K562 (cell line): ENCODE data around the gene TUBGCP6. TPM values are rescaled to one million over a fixed set of nuclear protein-coding genes. Genes with fewer than 3 reads are reported as not detected.
A peak's percentile ranks its signal among the peaks of the same experiment; 100 is the strongest.

Source experiments
- ATAC-seq: fragments of 200-7000 bp; cut with Tn5 transposase; 3 replicates; pipeline ENCODE4 v1.9.1; 2020; ENCODE audit warnings: moderate library complexity
- BruUV-seq: library from RNA; stranded (reverse); fragments of 400-500 nt; replicated peaks from 2 replicates; lab custom pipeline; 2021; lab: Mats Ljungman, UMichigan
- CTCF ChIA-PET: fragments of 300-600 bp; formaldehyde crosslinking; extraction: SDS; loops from one replicate; lab custom pipeline; 2021; ENCODE audit warnings: low intra/inter-chr PET ratio; lab: Yijun Ruan, JAX
- POLR2A ChIA-PET: fragments of 300-600, 350-650 bp; sonication (Branson Sonifier 250); formaldehyde crosslinking; extraction: SDS; loops from one replicate; lab custom pipeline; 2021; ENCODE audit warnings: antibody characterized with exemption, inconsistent platforms; lab: Yijun Ruan, JAX
- DNase-seq, 4 experiments: peaks; one replicate each; pipeline versions ENCODE4 v3.0.0 to v3.0.0-alpha.2; 2011 to 2018; ENCODE audit warnings: low spot score in 3 of 4, mixed read lengths in 3 of 4; ENCODE audit errors: extremely low read depth in 1 of 4
- FAIRE-seq: peaks from 2 replicates; lab custom pipeline; 2011; peaks lifted over from hg19 to GRCh38; lab: Jason Lieb, UNC
- H2AFZ ChIP-seq: 2 replicates; pipeline ENCODE4 v1.6.0; 2011; ENCODE audit warnings: low read depth, low read length, control low read depth, inconsistent platforms
- H3K27ac ChIP-seq: fragments of 200-600 bp; 3 replicates; pipeline ENCODE4 v1.8.0; 2011; ENCODE audit warnings: low read depth, mild to moderate bottlenecking, control low read depth, inconsistent platforms, low read length, moderate library complexity, mixed read lengths; ENCODE audit errors: extremely low read depth
- H3K27me3 ChIP-seq, 2 experiments: fragments of 300-600 bp in 1 of 2; 2 replicates in 1 of 2; 3 replicates in 1 of 2; pipeline versions ENCODE4 v1.6.0 to v1.8.0; 2011; ENCODE audit warnings: inconsistent platforms in 2 of 2, low read length in 2 of 2, mild to moderate bottlenecking in 1 of 2, mixed read lengths in 1 of 2, moderate library complexity in 1 of 2; ENCODE audit not compliant: control insufficient read depth in 2 of 2, insufficient read depth in 2 of 2
- H3K36me3 ChIP-seq: fragments of 300-600 bp; 3 replicates; pipeline ENCODE4 v1.8.0; 2011; ENCODE audit warnings: mild to moderate bottlenecking, low read length, inconsistent platforms; ENCODE audit not compliant: control insufficient read depth, insufficient read depth
- H3K4me1 ChIP-seq, 2 experiments: fragments of 200-600 bp in 1 of 2; replicated peaks in 1 of 2; 2 replicates in 1 of 2; 3 replicates in 1 of 2; pipeline versions ENCODE4 v1.5.1 to v1.8.0; 2011; ENCODE audit warnings: inconsistent platforms in 2 of 2, low read length in 2 of 2, mild to moderate bottlenecking in 1 of 2, mixed read lengths in 1 of 2, moderate library complexity in 1 of 2; ENCODE audit not compliant: control insufficient read depth in 2 of 2, insufficient read depth in 2 of 2
- H3K4me2 ChIP-seq: 2 replicates; pipeline ENCODE4 v1.6.1; 2011; ENCODE audit warnings: low read length, control low read depth, inconsistent platforms, mixed read lengths; ENCODE audit not compliant: insufficient read depth
- H3K4me3 ChIP-seq: fragments of 200-600 bp; sonication (generic), shearing (Covaris generic); 2 replicates; pipeline ENCODE4 v1.5.1; 2016; ENCODE audit warnings: control low read depth, inconsistent platforms
- H3K79me2 ChIP-seq: fragments of 200-600 bp; 3 replicates; pipeline ENCODE4 v1.8.0; 2011; ENCODE audit warnings: low read length, inconsistent platforms; ENCODE audit not compliant: control insufficient read depth, insufficient read depth
- H3K9ac ChIP-seq, 2 experiments: 2 replicates each; pipeline versions ENCODE4 v1.6.0 to v1.6.1; 2011; ENCODE audit warnings: low read depth in 2 of 2, low read length in 2 of 2, control low read depth in 1 of 2, inconsistent platforms in 1 of 2, mild to moderate bottlenecking in 1 of 2, mixed read lengths in 1 of 2; ENCODE audit not compliant: insufficient read depth in 1 of 2
- H3K9me1 ChIP-seq: one replicate; pipeline ENCODE4 v1.6.0; 2011; ENCODE audit warnings: inconsistent platforms, mild to moderate bottlenecking, low read length, moderate library complexity; ENCODE audit not compliant: control insufficient read depth, insufficient read depth
- H3K9me3 ChIP-seq: replicated peaks from 2 replicates; pipeline ENCODE4 v1.5.1; 2011; ENCODE audit warnings: low read depth, low read length, inconsistent platforms; ENCODE audit not compliant: control insufficient read depth, insufficient read depth
- H4K20me1 ChIP-seq: replicated peaks from 2 replicates; pipeline ENCODE4 v1.6.1; 2011; ENCODE audit warnings: low read length, inconsistent platforms, mixed read lengths; ENCODE audit not compliant: control insufficient read depth, insufficient read depth
- CCNT2 ChIP-seq: IDR thresholded peaks from 2 replicates; pipeline ENCODE4 v1.6.1; 2011; ENCODE audit warnings: borderline replicate concordance, low read depth, mild to moderate bottlenecking, moderate library complexity, mixed read lengths, low read length; ENCODE audit not compliant: insufficient read length; ENCODE audit errors: extremely low read depth
- ERF ChIP-seq: fragments of 450-650 bp; formaldehyde crosslinking; IDR thresholded peaks from 2 replicates; pipeline ENCODE4 v1.4.0; 2020; ENCODE audit warnings: mild to moderate bottlenecking, mixed read lengths
- GTF2F1 ChIP-seq: IDR thresholded peaks from 2 replicates; pipeline ENCODE4 v1.6.1; 2011; ENCODE audit warnings: low read depth, low read length, improper control_type of control experiment
- OTX1 ChIP-seq: fragments of 450-650 bp; formaldehyde crosslinking; IDR thresholded peaks from 2 replicates; pipeline ENCODE4 v1.4.0; 2022; ENCODE audit warnings: mild to moderate bottlenecking
- POLR2A ChIP-seq: fragments of 450-650 bp; conservative IDR thresholded peaks from 2 replicates; pipeline ENCODE4 v1.6.1; 2016
- POLR2G ChIP-seq: fragments of 200-400 bp; formaldehyde crosslinking; IDR thresholded peaks from 2 replicates; pipeline ENCODE4 v1.6.1; 2017; ENCODE audit warnings: low read depth, mild to moderate bottlenecking, antibody characterized with exemption, low read length, moderate library complexity
- POLR2H ChIP-seq: IDR thresholded peaks from 2 replicates; pipeline ENCODE4 v1.6.1; 2016; ENCODE audit warnings: missing genetic modification characterization, low read depth, mild to moderate bottlenecking, control low read depth, missing compliant biosample characterization, moderate library complexity
- RBM22 ChIP-seq: fragments of 200-400 bp; formaldehyde crosslinking; IDR thresholded peaks from 2 replicates; pipeline ENCODE4 v1.6.1; 2018; ENCODE audit warnings: low read length, low read depth; ENCODE audit not compliant: poor library complexity, severe bottlenecking
- SIN3A ChIP-seq, 2 experiments: fragments of 150-350 bp in 1 of 2; IDR thresholded peaks; 2 replicates each; pipeline ENCODE4 v1.6.1; 2011 to 2016; ENCODE audit warnings: borderline replicate concordance in 2 of 2, low read depth in 2 of 2, low read length in 2 of 2, mild to moderate bottlenecking in 2 of 2, moderate library complexity in 2 of 2; ENCODE audit not compliant: control insufficient read depth in 1 of 2
- SIX5 ChIP-seq, 2 experiments: IDR thresholded peaks; 2 replicates each; pipeline ENCODE4 v1.6.1; 2011; ENCODE audit warnings: low read length in 2 of 2, borderline replicate concordance in 1 of 2, low read depth in 1 of 2, mild to moderate bottlenecking in 1 of 2, moderate library complexity in 1 of 2; ENCODE audit not compliant: insufficient read depth in 1 of 2
- SMARCB1 ChIP-seq: IDR thresholded peaks from 2 replicates; pipeline ENCODE4 v1.6.1; 2011; ENCODE audit warnings: improper control_type of control experiment, low read depth; ENCODE audit not compliant: insufficient read length
- SUPT5H ChIP-seq: fragments of 450-650 bp; IDR thresholded peaks from 2 replicates; pipeline ENCODE4 v1.6.1; 2016
- WHSC1 ChIP-seq: IDR thresholded peaks from one replicate; pipeline ENCODE4 v1.6.1; 2012; ENCODE audit warnings: low read length, control low read depth, inconsistent platforms
- YY1 ChIP-seq, 3 experiments: IDR thresholded peaks; 2 replicates each; pipeline ENCODE4 v1.6.1; 2011; ENCODE audit warnings: low read length in 2 of 3, mild to moderate bottlenecking in 2 of 3, moderate library complexity in 2 of 3, borderline replicate concordance in 1 of 3, control low read depth in 1 of 3, low read depth in 1 of 3; ENCODE audit not compliant: insufficient read depth in 3 of 3, insufficient replicate concordance in 2 of 3, control insufficient read depth in 1 of 3, insufficient read length in 1 of 3; ENCODE audit errors: extremely low read depth in 1 of 3
- ZKSCAN8 ChIP-seq: fragments of 200-800 bp; sonication (Bioruptor generic); IDR thresholded peaks from 2 replicates; pipeline ENCODE4 v1.6.1; 2016; ENCODE audit warnings: missing genetic modification characterization, missing compliant biosample characterization
- ZNF507 ChIP-seq: conservative IDR thresholded peaks from 2 replicates; pipeline ENCODE4 v1.6.1; 2017; ENCODE audit warnings: missing genetic modification characterization, missing compliant biosample characterization
- ZNF79 ChIP-seq: fragments of 250-450 bp; sonication (Bioruptor Pico); IDR thresholded peaks from 2 replicates; pipeline ENCODE4 v1.4.0; 2020; ENCODE audit warnings: low read depth, mild to moderate bottlenecking, moderate library complexity
- WGBS: fragments of 100-300 bp; shearing (Covaris generic); methylation state at CpG from one replicate; pipeline ENCODE4 v1.1.6; 2016; ENCODE audit warnings: low coverage, mixed read lengths; ENCODE audit not compliant: insufficient coverage; ENCODE audit errors: missing lambda C conversion rate; 5-methylcytosine and 5-hydroxymethylcytosine counted together
- in situ Hi-C: fragments of 300-500 bp; cut with MboI; formaldehyde crosslinking; loops from 4 replicates; pipeline ENCODE4 v1.15.0; 2018; ENCODE audit warnings: inconsistent platforms, mixed read lengths
- intact Hi-C: fragments of 100-400 bp; cut with micrococcal nuclease; formaldehyde crosslinking; loops from 2 replicates; pipeline ENCODE4 v1.14.2; 2022
- polyA plus RNA-seq, 8 experiments: library from polyadenylated mRNA; depleted of rRNA in 4 of 8; stranded (reverse) in 5 of 8; unstranded in 3 of 8; fragments of >200 nt; fragmentation: Nextera tagmentation in 2 of 8; fragmentation: Illumina TruSeq in 1 of 8; extraction: Ambion mirVana in 2 of 8; extraction: Trizol in 1 of 8; gene quantifications; 2 replicates each; pipeline versions ENCODE4 v1.2.1 to v1.2.3, GENCODE V29; 2011 to 2014; ENCODE audit warnings: inconsistent platforms in 1 of 8, missing spikeins in 1 of 8
- total RNA-seq, 7 experiments: library from RNA; depleted of rRNA in 6 of 7; stranded (reverse); fragments of >200 nt in 6 of 7; fragmentation: Illumina TruSeq in 2 of 7; extraction: Trizol in 2 of 7; gene quantifications; 2 replicates each; pipeline versions ENCODE4 v1.2.1 to v1.2.3, GENCODE V29; 2011 to 2021; ENCODE audit warnings: low replicate concordance in 1 of 7
- TF ChIP-seq, protein P1 (sequence below): fragments of 250-450 bp; sonication (Bioruptor Pico); IDR thresholded peaks from 2 replicates; pipeline ENCODE4 v1.5.0; 2021

The TUBGCP6 gene
- total and polyA plus RNA-seq, 9 of the 15 experiments (the other 6 are each of a cell fraction or from before 2014, with no cell fraction given): 0.76 to 33.0 (median 10.1) TPM

DNA sequence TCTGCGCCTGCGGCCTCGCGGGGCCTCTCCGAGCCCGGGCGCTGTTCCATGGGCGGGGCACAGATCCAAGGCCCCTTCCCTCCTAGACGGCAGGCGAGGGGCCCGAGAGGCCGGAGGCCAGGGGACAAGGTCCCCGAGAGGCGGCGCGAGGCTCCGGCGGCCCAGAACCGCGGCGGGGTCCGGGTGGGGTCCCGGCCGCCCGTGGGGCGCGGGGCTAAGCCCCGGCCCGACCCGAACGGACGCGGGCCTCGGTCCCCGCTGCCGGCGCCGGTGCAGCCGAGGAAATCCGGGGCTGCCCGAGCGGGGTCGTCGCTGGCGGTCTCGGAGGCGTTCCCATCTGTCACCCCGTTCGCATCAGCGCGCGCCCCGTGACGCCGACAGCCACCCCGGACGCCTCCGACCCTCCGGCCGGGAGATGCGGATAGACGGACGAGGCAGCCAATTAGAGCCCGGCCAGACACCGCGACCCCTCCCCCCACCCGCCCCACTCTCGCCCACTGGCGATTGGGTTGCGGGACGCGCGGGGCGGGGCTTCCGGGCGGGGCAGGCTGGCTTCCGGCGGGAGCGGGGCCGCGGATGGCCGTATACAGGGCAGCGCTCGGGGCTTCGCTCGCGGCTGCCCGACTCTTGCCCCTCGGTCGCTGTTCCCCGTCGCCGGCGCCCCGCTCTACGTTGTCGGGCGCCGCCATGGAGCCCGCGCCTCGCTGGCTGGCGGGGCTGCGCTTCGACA lies 44.2 kb downstream of the TUBGCP6 start, which contains the start of gene SELENOO (continued):
- peak in 2 of 3 experiments; percentile 65 to 67 for TF ChIP-seq YY1 (IDR thresholded peaks at IDR 0.05; ENCODE audit: borderline replicate concordance in 1 of 3, control insufficient read depth in 1 of 3, extremely low read depth in 1 of 3, insufficient read depth in 3 of 3, insufficient read length in 1 of 3, insufficient replicate concordance in 2 of 3, low read depth in 1 of 3, low read length in 2 of 3)
- TF ChIP-seq SIX5 (IDR thresholded peaks at IDR 0.05; ENCODE audit: borderline replicate concordance in 1 of 2, insufficient read depth in 1 of 2, low read depth in 1 of 2, low read length in 2 of 2): peak in 1 of 2 experiments; percentile 43; a peak in 1 of 4 replicates

DNA sequence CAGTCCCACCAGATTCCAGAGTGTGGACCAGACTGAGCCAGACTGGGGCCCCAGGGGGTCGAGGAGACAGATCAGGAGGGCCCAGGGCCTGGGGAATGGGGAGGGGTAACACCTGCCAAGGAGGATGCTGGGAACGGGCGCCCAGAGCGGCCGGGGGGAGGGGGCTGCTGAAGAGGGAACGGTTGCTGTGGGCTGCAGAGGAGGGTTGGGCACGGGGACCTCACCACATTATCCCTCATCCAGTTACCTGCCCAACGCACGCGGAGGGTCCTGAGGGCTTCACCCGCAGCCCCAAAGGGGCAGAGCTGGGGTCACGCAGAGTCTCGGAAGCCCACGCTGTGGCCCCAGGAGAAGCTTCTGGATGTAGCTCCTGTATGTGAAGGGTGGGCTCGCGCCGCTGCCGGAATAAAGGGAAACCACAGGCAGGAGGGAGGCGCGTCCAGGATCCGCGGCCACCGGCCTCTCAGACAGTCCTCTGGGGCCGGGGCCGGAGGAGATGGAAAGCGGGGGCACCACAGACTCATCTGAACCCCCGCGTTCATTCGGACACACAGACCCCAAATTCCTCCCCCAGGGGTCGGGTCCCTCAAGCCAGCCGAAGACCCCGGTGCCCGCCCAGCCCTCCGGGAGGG lies 44.9 kb downstream of the TUBGCP6 start:
- H3K9me3 ChIP-seq: peaks cover 3% of the 10 kb centered on the region; the same call in 1 of the 2 replicates
- POLR2A ChIA-PET: no interaction called here
- H3K27me3 ChIP-seq: no peaks in the 10 kb centered on the region
- peaks cover 20% of the 10 kb centered on the region for H3K79me2 ChIP-seq
- ATAC-seq: peak; percentile 47
- H3K4me2 ChIP-seq: peak overlapping the region; percentile 66; the same call in 1 of the 2 replicates
- no peak for FAIRE-seq
- peak overlapping the region; percentile 63 for H3K27ac ChIP-seq
- no peak for DNase-seq
- WGBS: 52% methylated on average over 7 of the region's 34 CpGs
- no peaks in the 10 kb centered on the region for H4K20me1 ChIP-seq
- H3K4me3 ChIP-seq: peak overlapping the region; percentile 56
- no peaks in the 10 kb centered on the region for H3K9me1 ChIP-seq
- H2AFZ ChIP-seq: no peak overlapping the region; the same call in 1 of the 2 replicates
- BruUV-seq: no TSS peak
- H3K36me3 ChIP-seq: peaks cover 40% of the 10 kb centered on the region; the same call in 1 of the 3 replicates
- intact Hi-C loops: no loop called here
- CTCF ChIA-PET: no interaction called here
- in situ Hi-C loops: no loop called here
- peaks cover 5 to 39% of the 10 kb centered on the region in 2 experiments; a peak in 3 of 5 replicates for H3K4me1 ChIP-seq
- peak overlapping the region; percentile 70 to 90; a peak in 3 of 4 replicates for H3K9ac ChIP-seq
- TF ChIP-seq SUPT5H (peak; percentile 58; the same call in 1 of the 2 replicates), CCNT2 (peak; percentile 29), WHSC1 (no peak), OTX1 (CRISPR knock-in tag) (no peak), GTF2F1 (no peak), ZKSCAN8 (CRISPR knock-in tag) (no peak), POLR2A (peak; percentile 47; the same call in 1 of the 2 replicates), ZNF507 (tag) (no peak), SMARCB1 (no peak), ZNF79 (CRISPR knock-in tag) (no peak), RBM22 (peak; percentile 40), ERF (CRISPR knock-in tag) (no peak), SIN3A (IDR thresholded peaks at IDR 0.05; ENCODE audit: borderline replicate concordance in 2 of 2, control insufficient read depth in 1 of 2, low read depth in 2 of 2, low read length in 2 of 2) (no peak), POLR2G (peak; percentile 67; the same call in 1 of the 2 replicates), POLR2H (tag) (no peak)
- TF ChIP-seq, protein P1, sequence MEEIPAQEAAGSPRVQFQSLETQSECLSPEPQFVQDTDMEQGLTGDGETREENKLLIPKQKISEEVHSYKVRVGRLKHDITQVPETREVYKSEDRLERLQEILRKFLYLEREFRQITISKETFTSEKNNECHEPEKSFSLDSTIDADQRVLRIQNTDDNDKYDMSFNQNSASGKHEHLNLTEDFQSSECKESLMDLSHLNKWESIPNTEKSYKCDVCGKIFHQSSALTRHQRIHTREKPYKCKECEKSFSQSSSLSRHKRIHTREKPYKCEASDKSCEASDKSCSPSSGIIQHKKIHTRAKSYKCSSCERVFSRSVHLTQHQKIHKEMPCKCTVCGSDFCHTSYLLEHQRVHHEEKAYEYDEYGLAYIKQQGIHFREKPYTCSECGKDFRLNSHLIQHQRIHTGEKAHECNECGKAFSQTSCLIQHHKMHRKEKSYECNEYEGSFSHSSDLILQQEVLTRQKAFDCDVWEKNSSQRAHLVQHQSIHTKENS (CRISPR knock-in tag): no peak
